NCI-H226 (cell line): ENCODE results near the gene BCAS3.
"Not testable (repeated sequence)": the region's sequence is repeated elsewhere in the genome, so short reads cannot be mapped to it uniquely, and the experiment has no call there.

Experiments
- DNase-seq: peaks from one replicate; pipeline ENCODE4 v3.0.0-alpha.2; 2015

The BCAS3 gene

GRCh38 chr17:60891149-60891548 is 213.5 kb downstream of the BCAS3 start:
- DNase-seq = no peak

- DNase-seq = no peak
Measured at GRCh38 chr17:60893475-60893874, 215.8 kb downstream of the BCAS3 start.

- no peak for DNase-seq
Measured at GRCh38 chr17:60896996-60897395, 219.3 kb downstream of the BCAS3 start.

- DNase-seq = no peak
Measured at GRCh38 chr17:60899115-60899514, 221.5 kb downstream of the BCAS3 start.

GRCh38 chr17:60900688-60901087 is 223.0 kb downstream of the BCAS3 start:
- DNase-seq = no peak

GRCh38 chr17:60901242-60901641 is 223.6 kb downstream of the BCAS3 start:
- peak; percentile 9 for DNase-seq

GRCh38 chr17:60901806-60902205 is 224.2 kb downstream of the BCAS3 start:
- DNase-seq = peak; percentile 55

GRCh38 chr17:60902399-60902798 is 224.7 kb downstream of the BCAS3 start:
- DNase-seq = no peak

- DNase-seq = no peak
Measured at GRCh38 chr17:60904582-60904981, 226.9 kb downstream of the BCAS3 start.

- DNase-seq = no peak
Measured at GRCh38 chr17:60905709-60906108, 228.1 kb downstream of the BCAS3 start.

- DNase-seq = no peak
Measured at GRCh38 chr17:60908324-60908723, 230.7 kb downstream of the BCAS3 start.

GRCh38 chr17:60909405-60909804 is 231.8 kb downstream of the BCAS3 start:
- no peak for DNase-seq

GRCh38 chr17:60910415-60910814 is 232.8 kb downstream of the BCAS3 start:
- DNase-seq = no peak

- no peak for DNase-seq
Measured at GRCh38 chr17:60914078-60914477, 236.4 kb downstream of the BCAS3 start.

GRCh38 chr17:60916043-60916442 is 238.4 kb downstream of the BCAS3 start:
- DNase-seq = no peak

- DNase-seq = no peak
Measured at GRCh38 chr17:60920107-60920506, 242.5 kb downstream of the BCAS3 start.

GRCh38 chr17:60923000-60923399 is 245.3 kb downstream of the BCAS3 start:
- no peak for DNase-seq

GRCh38 chr17:60926466-60927183 is 249.0 kb downstream of the BCAS3 start:
- DNase-seq = no peak

GRCh38 chr17:60933739-60934138 is 256.1 kb downstream of the BCAS3 start:
- DNase-seq = no peak

GRCh38 chr17:60934723-60935122 is 257.1 kb downstream of the BCAS3 start:
- no peak for DNase-seq

- DNase-seq = not testable (repeated sequence)
Measured at GRCh38 chr17:60935991-60936390, 258.3 kb downstream of the BCAS3 start.

- no peak for DNase-seq
Measured at GRCh38 chr17:60939318-60939717, 261.7 kb downstream of the BCAS3 start.

GRCh38 chr17:60941028-60941427 is 263.4 kb downstream of the BCAS3 start:
- DNase-seq = no peak

- no peak for DNase-seq
Measured at GRCh38 chr17:60941571-60941970, 263.9 kb downstream of the BCAS3 start.

- no peak for DNase-seq
Measured at GRCh38 chr17:60944751-60945150, 267.1 kb downstream of the BCAS3 start.
